ENCODE measurements around the gene ZFP36L1.

Gene ZFP36L1

GRCh38 chr14:68780358-68781160, 12.3 kb downstream of the ZFP36L1 start:
- Histone ChIP-seq H3K36me3 (ENCODE audit: insufficient read depth, low read length) (no peaks in the 10 kb centered on the region), H3K27ac (no peak overlapping the region), H3K4me3 (no peak overlapping the region), H3K9me3 (ENCODE audit: low read depth, low read length) (no peaks in the 10 kb centered on the region), H3K9ac (ENCODE audit: insufficient read length) (no peak overlapping the region)
- no peak for DNase-seq (ENCODE audit: low read depth, low spot score)
- no peak for TF ChIP-seq POLR2AphosphoS5 (IDR thresholded peaks at IDR 0.05; ENCODE audit: borderline replicate concordance, low read depth, low read length)
- no peak for TF ChIP-seq EZH2 (IDR thresholded peaks at IDR 0.05)
- no peak for TF ChIP-seq FOXP2 (optimal IDR thresholded peaks at IDR 0.05; ENCODE audit: control extremely low read depth, extremely low read length, insufficient read depth)

- H3K27ac ChIP-seq: no peak overlapping the region
These were observed 13.0 kb downstream of the ZFP36L1 start for GRCh38 chr14:68779761-68780323.

GRCh38 chr14:68777644-68778043, 15.2 kb downstream of the ZFP36L1 start:
- Histone ChIP-seq H3K9ac (ENCODE audit: insufficient read length) (no peak overlapping the region), H3K36me3 (ENCODE audit: insufficient read depth, low read length) (no peaks in the 10 kb centered on the region), H3K4me3 (no peak overlapping the region), H3K9me3 (ENCODE audit: low read depth, low read length) (no peaks in the 10 kb centered on the region), H3K27ac (no peak overlapping the region)
- TF ChIP-seq POLR2AphosphoS5 (IDR thresholded peaks at IDR 0.05; ENCODE audit: borderline replicate concordance, low read depth, low read length) (no peak), FOXP2 (optimal IDR thresholded peaks at IDR 0.05; ENCODE audit: control extremely low read depth, extremely low read length, insufficient read depth) (no peak), EZH2 (IDR thresholded peaks at IDR 0.05) (no peak)
- DNase-seq (ENCODE audit: low read depth, low spot score): no peak

More at GRCh38 chr14:68779761-68780323, 13.0 kb downstream of the ZFP36L1 start:
- Histone ChIP-seq H3K9me3 (ENCODE audit: low read depth, low read length) (no peaks in the 10 kb centered on the region), H3K36me3 (ENCODE audit: insufficient read depth, low read length) (no peaks in the 10 kb centered on the region), H3K4me3 (no peak overlapping the region), H3K9ac (ENCODE audit: insufficient read length) (no peak overlapping the region)
- no peak for TF ChIP-seq EZH2 (IDR thresholded peaks at IDR 0.05)
- TF ChIP-seq POLR2AphosphoS5 (IDR thresholded peaks at IDR 0.05; ENCODE audit: borderline replicate concordance, low read depth, low read length): no peak
- TF ChIP-seq FOXP2 (optimal IDR thresholded peaks at IDR 0.05; ENCODE audit: control extremely low read depth, extremely low read length, insufficient read depth): no peak
- DNase-seq (ENCODE audit: low read depth, low spot score): no peak

DNA sequence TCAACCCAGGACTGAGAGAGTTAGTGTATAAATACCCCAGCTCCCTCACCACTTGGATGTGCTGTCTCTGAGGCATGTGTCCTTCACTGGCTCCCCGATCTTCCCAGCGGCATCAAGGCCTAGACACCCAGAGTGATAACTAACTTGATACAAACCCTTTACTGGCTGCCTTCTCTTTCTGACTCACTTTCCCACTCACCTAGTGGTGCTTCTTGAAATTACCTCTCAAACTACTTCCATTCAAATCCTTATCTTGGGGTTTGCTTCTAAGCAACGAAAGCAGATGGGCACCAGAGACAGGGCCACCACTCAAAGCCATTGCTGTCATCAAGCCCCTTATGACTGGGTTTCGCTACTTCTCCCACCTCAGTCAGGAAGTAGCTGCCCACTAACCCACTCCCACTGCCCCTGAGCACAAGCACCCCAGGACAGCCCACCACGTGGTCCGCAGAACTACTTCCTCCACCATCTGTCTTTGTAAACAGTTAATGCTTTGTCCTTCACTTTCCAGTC, 17.2 kb downstream of the ZFP36L1 start:
- no peak for DNase-seq (ENCODE audit: low read depth, low spot score)
- no peak for TF ChIP-seq POLR2AphosphoS5 (IDR thresholded peaks at IDR 0.05; ENCODE audit: borderline replicate concordance, low read depth, low read length)
- no peak for TF ChIP-seq EZH2 (IDR thresholded peaks at IDR 0.05)
- TF ChIP-seq FOXP2 (optimal IDR thresholded peaks at IDR 0.05; ENCODE audit: control extremely low read depth, extremely low read length, insufficient read depth): no peak
- Histone ChIP-seq H3K4me3 (no peak overlapping the region), H3K27ac (no peak overlapping the region), H3K9me3 (ENCODE audit: low read depth, low read length) (no peaks in the 10 kb centered on the region), H3K36me3 (ENCODE audit: insufficient read depth, low read length) (no peaks in the 10 kb centered on the region), H3K9ac (ENCODE audit: insufficient read length) (no peak overlapping the region)

DNA sequence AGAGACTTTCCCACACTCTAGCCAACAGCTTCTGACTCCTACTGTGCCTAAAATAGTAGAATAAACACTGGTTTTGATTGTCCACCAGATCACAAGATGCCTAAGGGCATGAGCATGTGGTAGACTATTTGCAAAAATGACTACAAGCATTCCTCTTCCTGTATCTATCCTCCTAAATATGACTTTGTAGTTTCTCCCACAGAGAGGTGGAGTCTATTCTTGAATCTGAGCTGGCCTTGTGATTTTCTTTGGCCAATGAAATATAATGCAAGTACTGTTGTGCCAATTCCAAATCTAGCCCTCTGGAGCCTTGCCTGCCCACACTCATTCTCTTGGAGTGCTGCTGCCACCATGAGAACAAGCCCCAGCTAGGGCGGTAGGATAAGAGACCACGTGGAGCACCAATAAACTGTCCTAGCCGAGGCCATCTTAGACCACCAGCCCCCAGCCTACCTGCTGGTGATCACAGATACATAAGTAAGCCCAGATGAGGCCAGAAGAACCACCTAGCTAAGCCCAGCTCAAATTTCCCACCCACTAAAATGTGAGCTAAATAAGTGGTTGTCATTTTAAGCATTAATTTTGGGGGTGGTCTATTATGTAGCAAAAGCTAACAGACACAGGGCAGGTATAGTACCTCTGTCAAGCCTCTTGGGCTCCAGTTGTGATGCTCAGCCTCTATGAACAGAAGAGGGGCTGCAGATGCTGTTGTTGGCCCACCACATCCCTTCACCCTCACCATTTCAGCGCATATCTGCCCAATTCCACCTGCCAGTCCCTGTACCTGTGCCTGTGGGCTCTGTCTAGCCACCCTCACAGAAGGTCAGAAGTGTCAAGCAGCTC, 17.9 kb downstream of the ZFP36L1 start:
- no peak overlapping the region for H3K27ac ChIP-seq
- no peak for DNase-seq (ENCODE audit: low read depth, low spot score)
- TF ChIP-seq EZH2 (IDR thresholded peaks at IDR 0.05) (no peak), POLR2AphosphoS5 (IDR thresholded peaks at IDR 0.05; ENCODE audit: borderline replicate concordance, low read depth, low read length) (no peak), FOXP2 (optimal IDR thresholded peaks at IDR 0.05; ENCODE audit: control extremely low read depth, extremely low read length, insufficient read depth) (no peak)
- H3K9ac ChIP-seq (ENCODE audit: insufficient read length): no peak overlapping the region
- H3K4me3 ChIP-seq: no peak overlapping the region
- H3K9me3 ChIP-seq (ENCODE audit: low read depth, low read length): no peaks in the 10 kb centered on the region
- H3K36me3 ChIP-seq (ENCODE audit: insufficient read depth, low read length): no peaks in the 10 kb centered on the region

DNA sequence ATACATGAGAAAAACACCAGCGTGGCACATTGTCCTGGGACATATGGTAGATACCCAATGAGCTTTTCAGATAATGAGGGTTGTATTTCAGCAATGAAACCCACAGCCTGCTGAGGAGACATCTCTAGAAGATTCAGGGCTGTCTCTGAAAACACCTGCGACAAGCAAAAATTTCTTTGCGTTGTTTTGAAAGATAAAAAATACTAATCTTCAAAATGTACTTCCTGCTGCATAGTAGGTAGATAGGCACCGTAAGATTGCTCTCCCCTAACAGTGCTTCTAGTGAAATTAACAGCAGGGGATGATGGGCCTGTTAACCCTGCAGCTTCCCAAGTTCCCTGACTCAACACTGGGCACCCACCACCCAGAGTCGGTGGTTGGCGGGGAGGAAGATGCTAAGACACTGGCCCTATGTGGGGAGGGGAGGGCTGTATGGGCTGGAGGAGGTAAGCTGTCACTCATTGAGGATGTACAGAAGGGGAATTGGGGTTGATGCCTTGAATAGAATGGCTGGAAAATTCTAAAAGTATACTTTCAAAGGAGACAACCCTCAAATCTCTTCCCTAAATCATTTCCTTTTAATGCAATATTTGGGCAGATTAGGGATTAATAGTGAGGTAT, 20.0 kb downstream of the ZFP36L1 start:
- DNase-seq (ENCODE audit: low read depth, low spot score): no peak
- no peaks in the 10 kb centered on the region for H3K36me3 ChIP-seq (ENCODE audit: insufficient read depth, low read length)
- H3K27ac ChIP-seq: no peak overlapping the region
- no peak overlapping the region for H3K9ac ChIP-seq (ENCODE audit: insufficient read length)
- no peak overlapping the region for H3K4me3 ChIP-seq
- TF ChIP-seq POLR2AphosphoS5 (IDR thresholded peaks at IDR 0.05; ENCODE audit: borderline replicate concordance, low read depth, low read length): no peak
- TF ChIP-seq EZH2 (IDR thresholded peaks at IDR 0.05): no peak
- TF ChIP-seq FOXP2 (optimal IDR thresholded peaks at IDR 0.05; ENCODE audit: control extremely low read depth, extremely low read length, insufficient read depth): no peak
- no peaks in the 10 kb centered on the region for H3K9me3 ChIP-seq (ENCODE audit: low read depth, low read length)

GRCh38 chr14:68771631-68772030, 21.2 kb downstream of the ZFP36L1 start:
- Histone ChIP-seq H3K9me3 (ENCODE audit: low read depth, low read length) (no peaks in the 10 kb centered on the region), H3K9ac (ENCODE audit: insufficient read length) (no peak overlapping the region), H3K36me3 (ENCODE audit: insufficient read depth, low read length) (no peaks in the 10 kb centered on the region), H3K4me3 (no peak overlapping the region), H3K27ac (no peak overlapping the region)
- no peak for TF ChIP-seq FOXP2 (optimal IDR thresholded peaks at IDR 0.05; ENCODE audit: control extremely low read depth, extremely low read length, insufficient read depth)
- no peak for TF ChIP-seq EZH2 (IDR thresholded peaks at IDR 0.05)
- no peak for TF ChIP-seq POLR2AphosphoS5 (IDR thresholded peaks at IDR 0.05; ENCODE audit: borderline replicate concordance, low read depth, low read length)
- no peak for DNase-seq (ENCODE audit: low read depth, low spot score)

All from SK-N-MC (cell line).